Astrocyte (in vitro differentiated cells and primary cell): ENCODE measurements around the gene B4GALT5. TPM values are rescaled to one million over a fixed set of nuclear protein-coding genes. Genes with fewer than 3 reads are reported as not detected.
A peak's percentile ranks its signal among the peaks of the same experiment; 100 is the strongest.

Source experiments
- DNase-seq: peaks from one replicate; pipeline ENCODE4 v3.0.0-alpha.2; 2010; ENCODE audit warnings: low read depth
- FAIRE-seq: peaks from 2 replicates; lab custom pipeline; 2011; peaks lifted over from hg19 to GRCh38; lab: Jason Lieb, UNC
- H2AFZ ChIP-seq: 2 replicates; pipeline ENCODE4 v1.6.0; 2012; ENCODE audit warnings: low read depth, low read length, inconsistent platforms
- H3K27ac ChIP-seq: 2 replicates; pipeline ENCODE4 v1.5.1; 2011; ENCODE audit warnings: low read depth, low read length, inconsistent platforms
- H3K27me3 ChIP-seq: 2 replicates; pipeline ENCODE4 v1.6.0; 2011; ENCODE audit warnings: low read length, inconsistent platforms; ENCODE audit not compliant: insufficient read depth
- H3K36me3 ChIP-seq: 2 replicates; pipeline ENCODE4 v1.5.1; 2011; ENCODE audit warnings: low read length, inconsistent platforms; ENCODE audit not compliant: insufficient read depth
- H3K4me1 ChIP-seq: 2 replicates; pipeline ENCODE4 v1.5.1; 2011; ENCODE audit warnings: low read length, inconsistent platforms; ENCODE audit not compliant: insufficient read depth
- H3K4me2 ChIP-seq: 2 replicates; pipeline ENCODE4 v1.6.0; 2012; ENCODE audit warnings: low read length, inconsistent platforms
- H3K4me3 ChIP-seq: 2 replicates; pipeline ENCODE4 v1.5.1; 2011; ENCODE audit warnings: low read depth, mild to moderate bottlenecking, low read length, inconsistent platforms; ENCODE audit not compliant: insufficient read depth
- H3K79me2 ChIP-seq: 2 replicates; pipeline ENCODE4 v1.6.0; 2012; ENCODE audit warnings: mild to moderate bottlenecking, low read length, inconsistent platforms; ENCODE audit not compliant: insufficient read depth
- H3K9ac ChIP-seq: 2 replicates; pipeline ENCODE4 v1.6.0; 2012; ENCODE audit warnings: mild to moderate bottlenecking, low read length, inconsistent platforms
- H3K9me3 ChIP-seq: 2 replicates; pipeline ENCODE4 v1.5.1; 2012; ENCODE audit warnings: low read depth, mild to moderate bottlenecking, low read length, inconsistent platforms; ENCODE audit not compliant: insufficient read depth
- H4K20me1 ChIP-seq: 2 replicates; pipeline ENCODE4 v1.6.0; 2012; ENCODE audit warnings: low read length, inconsistent platforms; ENCODE audit not compliant: insufficient read depth
- H3K27ac Mint-ChIP-seq: one replicate; pipeline ENCODE4 v1.8.0; 2021; ENCODE audit warnings: mild to moderate bottlenecking, mixed read lengths; ENCODE audit not compliant: unreplicated experiment
- H3K27me3 Mint-ChIP-seq: one replicate; pipeline ENCODE4 v1.8.0; 2021; ENCODE audit warnings: low read depth, mixed read lengths; ENCODE audit not compliant: unreplicated experiment
- H3K36me3 Mint-ChIP-seq: one replicate; pipeline ENCODE4 v1.8.0; 2021; ENCODE audit warnings: low read depth, mixed read lengths; ENCODE audit not compliant: unreplicated experiment
- H3K4me1 Mint-ChIP-seq: one replicate; pipeline ENCODE4 v1.8.0; 2021; ENCODE audit warnings: low read depth, mixed read lengths; ENCODE audit not compliant: unreplicated experiment
- H3K4me3 Mint-ChIP-seq: one replicate; pipeline ENCODE4 v1.8.0; 2021; ENCODE audit warnings: mild to moderate bottlenecking, moderate library complexity, mixed read lengths; ENCODE audit not compliant: unreplicated experiment
- H3K9me3 Mint-ChIP-seq: one replicate; pipeline ENCODE4 v1.8.0; 2021; ENCODE audit warnings: mild to moderate bottlenecking, mixed read lengths; ENCODE audit not compliant: unreplicated experiment
- EZH2 ChIP-seq: IDR thresholded peaks from 2 replicates; pipeline ENCODE4 v1.6.1; 2012; ENCODE audit warnings: mild to moderate bottlenecking, low read length, inconsistent platforms; ENCODE audit not compliant: insufficient read depth
- total RNA-seq: library from RNA; stranded (reverse); gene quantifications from 2 replicates; pipeline ENCODE4 v1.2.1, GENCODE V29; 2021
- TF ChIP-seq, protein P1 (sequence below): IDR thresholded peaks from 2 replicates; pipeline ENCODE4 v1.5.1; 2011; ENCODE audit warnings: low read depth, mild to moderate bottlenecking, inconsistent platforms, low read length, moderate library complexity; ENCODE audit not compliant: insufficient read depth

Gene B4GALT5
- total RNA-seq, 1 donor from 2014 or later, result 41.9 TPM

DNA sequence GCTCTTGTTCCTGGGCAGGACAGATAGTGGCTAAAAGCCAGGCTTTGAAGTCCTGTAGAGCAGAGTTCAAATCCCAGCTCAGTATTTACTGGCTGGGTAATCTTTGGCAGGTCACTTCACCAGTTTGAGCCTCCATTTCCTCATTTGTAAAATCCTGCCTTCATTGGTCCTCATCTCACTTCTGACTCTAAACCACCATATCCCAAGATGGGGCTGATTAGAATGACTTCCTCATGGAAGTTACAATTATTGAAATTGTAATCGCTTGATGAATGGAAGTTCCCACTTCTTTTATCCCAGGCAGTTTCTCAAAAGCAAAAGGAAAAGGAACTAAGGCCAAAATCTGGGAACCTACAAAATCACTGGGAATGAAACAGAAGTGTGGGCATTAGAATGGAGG, 35.9 kb upstream of the B4GALT5 start:
- Histone ChIP-seq H3K9ac (no peak overlapping the region), H2AFZ (no peak overlapping the region), H3K9me3 (no peaks in the 10 kb centered on the region), H3K4me3 (no peak overlapping the region), H3K4me1 (no peaks in the 10 kb centered on the region), H3K27me3 (no peaks in the 10 kb centered on the region), H3K4me2 (no peak overlapping the region), H4K20me1 (no peaks in the 10 kb centered on the region), H3K27ac (no peak overlapping the region), H3K79me2 (no peaks in the 10 kb centered on the region), H3K36me3 (no peaks in the 10 kb centered on the region)
- TF ChIP-seq EZH2, result no peak
- TF ChIP-seq, protein P1, sequence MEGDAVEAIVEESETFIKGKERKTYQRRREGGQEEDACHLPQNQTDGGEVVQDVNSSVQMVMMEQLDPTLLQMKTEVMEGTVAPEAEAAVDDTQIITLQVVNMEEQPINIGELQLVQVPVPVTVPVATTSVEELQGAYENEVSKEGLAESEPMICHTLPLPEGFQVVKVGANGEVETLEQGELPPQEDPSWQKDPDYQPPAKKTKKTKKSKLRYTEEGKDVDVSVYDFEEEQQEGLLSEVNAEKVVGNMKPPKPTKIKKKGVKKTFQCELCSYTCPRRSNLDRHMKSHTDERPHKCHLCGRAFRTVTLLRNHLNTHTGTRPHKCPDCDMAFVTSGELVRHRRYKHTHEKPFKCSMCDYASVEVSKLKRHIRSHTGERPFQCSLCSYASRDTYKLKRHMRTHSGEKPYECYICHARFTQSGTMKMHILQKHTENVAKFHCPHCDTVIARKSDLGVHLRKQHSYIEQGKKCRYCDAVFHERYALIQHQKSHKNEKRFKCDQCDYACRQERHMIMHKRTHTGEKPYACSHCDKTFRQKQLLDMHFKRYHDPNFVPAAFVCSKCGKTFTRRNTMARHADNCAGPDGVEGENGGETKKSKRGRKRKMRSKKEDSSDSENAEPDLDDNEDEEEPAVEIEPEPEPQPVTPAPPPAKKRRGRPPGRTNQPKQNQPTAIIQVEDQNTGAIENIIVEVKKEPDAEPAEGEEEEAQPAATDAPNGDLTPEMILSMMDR, result no peak
- DNase-seq (no peak), FAIRE-seq (no peak)
- no peak overlapping the region for H3K27ac Mint-ChIP-seq
- H3K36me3 Mint-ChIP-seq, result no peaks in the 10 kb centered on the region
- H3K4me3 Mint-ChIP-seq, result no peak overlapping the region
- H3K4me1 Mint-ChIP-seq, result peaks cover 4% of the 10 kb centered on the region
- no peaks in the 10 kb centered on the region for H3K9me3 Mint-ChIP-seq
- H3K27me3 Mint-ChIP-seq, result peaks cover 13% of the 10 kb centered on the region

DNA sequence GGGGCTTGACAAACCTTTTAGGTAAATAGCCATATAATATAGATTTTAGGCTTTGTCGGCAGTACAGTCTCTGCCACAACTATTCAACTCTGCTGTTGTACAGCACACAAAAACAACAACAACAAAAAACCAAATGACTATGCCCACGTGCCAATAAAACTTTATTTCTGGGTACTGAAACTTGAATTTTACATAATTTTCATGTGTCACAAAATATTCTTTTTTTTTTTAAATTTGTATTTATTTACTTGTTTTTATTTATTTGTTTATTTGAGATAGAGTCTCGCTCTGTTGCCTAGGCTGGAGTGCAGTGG, 34.8 kb upstream of the B4GALT5 start:
- Mint-ChIP-seq H3K36me3 (no peaks in the 10 kb centered on the region), H3K27me3 (peaks cover 15% of the 10 kb centered on the region), H3K9me3 (no peaks in the 10 kb centered on the region), H3K4me1 (peaks cover 4% of the 10 kb centered on the region), H3K27ac (no peak overlapping the region), H3K4me3 (no peak overlapping the region)
- H3K79me2 ChIP-seq, result no peaks in the 10 kb centered on the region
- no peaks in the 10 kb centered on the region for H4K20me1 ChIP-seq
- TF ChIP-seq, protein P1, result no peak
- no peak for DNase-seq
- H3K4me1 ChIP-seq, result no peaks in the 10 kb centered on the region
- no peaks in the 10 kb centered on the region for H3K36me3 ChIP-seq
- no peak overlapping the region for H3K4me3 ChIP-seq
- no peaks in the 10 kb centered on the region for H3K27me3 ChIP-seq
- no peaks in the 10 kb centered on the region for H3K9me3 ChIP-seq
- H3K4me2 ChIP-seq, result no peak overlapping the region
- FAIRE-seq, result no peak
- H2AFZ ChIP-seq, result no peak overlapping the region
- no peak overlapping the region for H3K27ac ChIP-seq
- no peak overlapping the region for H3K9ac ChIP-seq

DNA sequence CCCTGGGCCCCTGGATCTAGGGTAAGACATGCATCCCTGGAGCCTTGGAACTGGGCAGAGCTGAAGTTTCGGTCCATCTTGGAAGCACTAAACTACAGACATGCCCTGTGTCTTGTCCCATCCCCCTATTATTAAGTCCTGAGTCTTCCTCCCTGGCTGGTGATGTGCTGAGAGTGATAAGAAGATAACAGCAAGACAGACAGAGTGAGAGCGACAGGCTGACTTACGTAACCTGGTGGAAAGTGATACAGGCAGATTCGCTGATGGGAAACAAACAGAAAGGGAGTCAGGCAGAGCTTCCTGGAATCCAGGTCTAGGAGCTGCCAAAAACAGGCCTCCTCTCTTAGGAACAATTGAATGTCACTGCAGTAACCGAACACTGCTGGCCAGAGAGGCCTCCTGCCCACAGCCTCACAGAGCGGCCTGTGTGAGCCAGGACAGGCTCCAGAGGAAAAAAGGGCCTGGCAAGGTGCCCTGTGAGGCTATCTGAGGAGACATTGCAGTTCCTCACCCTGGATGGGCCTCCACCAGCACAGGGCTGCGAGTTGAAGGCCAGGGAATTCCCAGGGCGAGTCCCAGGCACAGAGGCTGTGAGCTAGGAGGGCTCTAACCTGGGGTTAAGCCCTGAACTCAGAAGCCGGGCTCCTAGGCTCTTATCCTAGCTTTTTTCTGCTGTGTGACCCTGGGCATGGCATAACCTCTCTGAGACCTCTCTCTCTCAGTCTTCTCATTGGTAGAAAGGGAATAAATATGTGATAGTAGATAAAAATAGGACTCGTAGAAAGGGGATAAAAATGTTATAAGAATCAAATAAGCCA, 34.2 kb upstream of the B4GALT5 start:
- Mint-ChIP-seq H3K27ac (peak overlapping the region; percentile 11), H3K4me3 (no peak overlapping the region), H3K4me1 (peaks cover 4% of the 10 kb centered on the region), H3K9me3 (no peaks in the 10 kb centered on the region), H3K27me3 (peaks cover 17% of the 10 kb centered on the region), H3K36me3 (no peaks in the 10 kb centered on the region)
- Histone ChIP-seq H2AFZ (peak overlapping the region; percentile 48), H3K27me3 (no peaks in the 10 kb centered on the region), H3K9ac (no peak overlapping the region), H3K36me3 (no peaks in the 10 kb centered on the region), H3K4me3 (no peak overlapping the region), H3K79me2 (no peaks in the 10 kb centered on the region), H3K4me2 (no peak overlapping the region), H3K27ac (no peak overlapping the region), H3K9me3 (no peaks in the 10 kb centered on the region), H4K20me1 (no peaks in the 10 kb centered on the region), H3K4me1 (no peaks in the 10 kb centered on the region)
- FAIRE-seq (no peak), DNase-seq (peak; percentile 61)
- TF ChIP-seq EZH2, result no peak
- TF ChIP-seq, protein P1, result no peak
